Endodermal cell (in vitro differentiated cells): Measurements from ENCODE around the gene RPS6KB2. TPM values are rescaled to one million over a fixed set of nuclear protein-coding genes. Genes with fewer than 3 reads are reported as not detected.

ENCODE experiments used
- DNase-seq: peaks from one replicate; pipeline ENCODE4 v3.0.0-alpha.2; 2017
- H3K27ac ChIP-seq: 2 replicates; pipeline ENCODE4 v1.5.1; 2013; ENCODE audit warnings: mild to moderate bottlenecking, low read depth, low read length, moderate library complexity
- H3K27me3 ChIP-seq: 2 replicates; pipeline ENCODE4 v1.6.1; 2013; ENCODE audit warnings: mild to moderate bottlenecking, low read length, moderate library complexity; ENCODE audit not compliant: insufficient read depth, control insufficient read depth, poor library complexity, severe bottlenecking
- H3K36me3 ChIP-seq: 2 replicates; pipeline ENCODE4 v1.7.0; 2013; ENCODE audit warnings: mild to moderate bottlenecking, low read length, moderate library complexity; ENCODE audit not compliant: control insufficient read depth, insufficient read depth
- H3K4me1 ChIP-seq: one replicate; pipeline ENCODE4 v1.7.0; 2013; ENCODE audit warnings: low read length; ENCODE audit not compliant: control insufficient read depth, insufficient read depth
- H3K4me3 ChIP-seq: 2 replicates; pipeline ENCODE4 v1.5.1; 2013; ENCODE audit warnings: mild to moderate bottlenecking, low read length, moderate library complexity
- H3K9ac ChIP-seq: 2 replicates; pipeline ENCODE4 v1.6.1; 2013; ENCODE audit warnings: mild to moderate bottlenecking, low read length, moderate library complexity; ENCODE audit not compliant: poor library complexity, severe bottlenecking; ENCODE audit errors: extremely low read depth
- H3K9me3 ChIP-seq: 2 replicates; pipeline ENCODE4 v1.6.1; 2013; ENCODE audit warnings: mild to moderate bottlenecking, low read length, moderate library complexity; ENCODE audit not compliant: control insufficient read depth
- H3K27ac Mint-ChIP-seq: 2 replicates; pipeline ENCODE4 v1.8.0; 2020; ENCODE audit warnings: mixed read lengths
- H3K27me3 Mint-ChIP-seq: 2 replicates; pipeline ENCODE4 v1.8.0; 2021; ENCODE audit warnings: mild to moderate bottlenecking, mixed read lengths; ENCODE audit not compliant: insufficient read depth
- H3K36me3 Mint-ChIP-seq: 2 replicates; pipeline ENCODE4 v1.8.0; 2020; ENCODE audit warnings: low read depth, mixed read lengths
- H3K4me1 Mint-ChIP-seq: 2 replicates; pipeline ENCODE4 v1.8.0; 2020; ENCODE audit warnings: mixed read lengths
- H3K4me3 Mint-ChIP-seq: 2 replicates; pipeline ENCODE4 v1.8.0; 2020; ENCODE audit warnings: mild to moderate bottlenecking, moderate library complexity, mixed read lengths
- H3K9me3 Mint-ChIP-seq: 2 replicates; pipeline ENCODE4 v1.8.0; 2020; ENCODE audit warnings: mild to moderate bottlenecking, mixed read lengths
- CTCF ChIP-seq: fragments of 200-600 bp; sonication (generic); conservative IDR thresholded peaks from 2 replicates; pipeline ENCODE4 v1.5.0; 2021; ENCODE audit warnings: antibody characterized with exemption, mild to moderate bottlenecking
- WGBS, 2 experiments: methylation state at CpG; one replicate each; pipeline versions ENCODE4 v1.1.5 to v1.1.7; 2013; ENCODE audit warnings: missing lambda C conversion rate in 2 of 2, mixed read lengths in 1 of 2; ENCODE audit not compliant: insufficient coverage in 1 of 2, insufficient read length in 1 of 2; 5-methylcytosine and 5-hydroxymethylcytosine counted together
- total RNA-seq, 2 donors: library from RNA; stranded (reverse); fragmentation: NEBNext Ultra II Directional in 1 of 2; extraction: Animal tissue kit (Norgen Biotek cat#: 25700) in 1 of 2; gene quantifications; 2 replicates in 1 of 2; 3 replicates in 1 of 2; pipeline ENCODE4 v1.2.1, GENCODE V29; 2021

Gene RPS6KB2
- total RNA-seq, 2 donors from 2014 or later = 47.0 to 51.8 TPM

DNA sequence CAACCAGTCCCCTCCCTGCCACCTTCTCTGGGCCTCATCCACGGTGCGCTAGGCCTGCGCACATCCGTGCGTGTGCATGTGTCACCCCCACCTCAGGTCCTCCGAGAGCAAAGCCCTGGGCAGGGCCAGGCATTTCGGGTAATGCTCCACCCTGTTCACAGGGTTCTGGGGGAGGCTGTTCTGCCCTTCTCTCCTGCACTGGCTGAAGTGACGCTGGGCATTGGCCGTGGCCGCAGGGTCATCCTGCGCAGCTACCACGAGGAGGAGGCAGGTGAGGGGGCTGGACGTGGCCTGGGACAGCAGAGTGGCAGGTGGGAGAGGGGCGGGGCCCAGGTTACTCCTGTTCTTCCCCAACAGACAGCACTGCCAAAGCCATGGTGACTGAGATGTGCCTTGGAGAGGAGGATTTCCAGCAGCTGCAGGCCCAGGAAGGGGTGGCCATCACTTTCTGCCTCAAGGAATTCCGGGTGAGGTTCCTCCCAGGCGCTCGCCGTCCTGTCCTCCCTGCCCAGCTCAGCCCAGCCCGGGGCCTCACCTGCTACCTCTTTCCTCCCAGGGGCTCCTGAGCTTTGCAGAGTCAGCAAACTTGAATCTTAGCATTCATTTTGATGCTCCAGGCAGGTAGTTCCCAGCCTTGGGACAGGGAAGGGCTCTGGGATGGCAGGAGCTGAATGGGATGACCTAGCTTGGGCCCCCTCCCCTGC, 32.6 kb upstream of the RPS6KB2 start:
- peaks cover 40% of the 10 kb centered on the region for H3K36me3 ChIP-seq
- DNase-seq = no peak
- no peak overlapping the region for H3K27ac ChIP-seq
- TF ChIP-seq CTCF = no peak
- Mint-ChIP-seq H3K36me3 (peaks cover 42% of the 10 kb centered on the region), H3K9me3 (no peaks in the 10 kb centered on the region), H3K27me3 (no peaks in the 10 kb centered on the region), H3K4me3 (no peak overlapping the region), H3K4me1 (peaks cover 17% of the 10 kb centered on the region), H3K27ac (no peak overlapping the region)
- no peak overlapping the region for H3K9ac ChIP-seq
- H3K4me3 ChIP-seq = no peak overlapping the region
- H3K27me3 ChIP-seq = no peaks in the 10 kb centered on the region
- no peaks in the 10 kb centered on the region for H3K9me3 ChIP-seq
- 92 to 98% methylated on average over 18 to 19 of the region's 19 CpGs for WGBS, 2 experiments
- H3K4me1 ChIP-seq = peaks cover 7% of the 10 kb centered on the region

DNA sequence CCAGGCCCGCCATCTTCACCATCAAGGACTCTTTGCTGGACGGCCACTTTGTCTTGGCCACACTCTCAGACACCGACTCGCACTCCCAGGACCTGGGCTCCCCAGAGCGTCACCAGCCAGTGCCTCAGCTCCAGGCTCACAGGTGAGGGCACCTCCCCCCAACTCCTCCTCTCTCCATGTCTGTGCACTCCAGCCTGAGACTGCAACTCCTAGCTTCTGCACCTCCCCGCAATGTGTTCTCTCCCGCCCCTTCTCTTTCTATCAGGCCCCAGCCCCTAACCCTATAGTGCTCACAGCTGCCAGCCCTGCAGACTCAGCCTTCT, 32.1 kb upstream of the RPS6KB2 start:
- H3K4me1 Mint-ChIP-seq = peaks cover 18% of the 10 kb centered on the region
- WGBS, 2 experiments = 96 to 100% methylated on average over 6 to 7 of the region's 7 CpGs
- H3K36me3 ChIP-seq = peaks cover 40% of the 10 kb centered on the region
- H3K4me3 Mint-ChIP-seq = no peak overlapping the region
- peak overlapping the region; percentile 29 for H3K27ac Mint-ChIP-seq
- peaks cover 10% of the 10 kb centered on the region for H3K4me1 ChIP-seq
- H3K27me3 ChIP-seq = no peaks in the 10 kb centered on the region
- no peaks in the 10 kb centered on the region for H3K9me3 ChIP-seq
- peaks cover 43% of the 10 kb centered on the region for H3K36me3 Mint-ChIP-seq
- H3K4me3 ChIP-seq = no peak overlapping the region
- no peaks in the 10 kb centered on the region for H3K9me3 Mint-ChIP-seq
- H3K9ac ChIP-seq = no peak overlapping the region
- DNase-seq = no peak
- H3K27ac ChIP-seq = no peak overlapping the region
- H3K27me3 Mint-ChIP-seq = no peaks in the 10 kb centered on the region
- TF ChIP-seq CTCF = no peak

DNA sequence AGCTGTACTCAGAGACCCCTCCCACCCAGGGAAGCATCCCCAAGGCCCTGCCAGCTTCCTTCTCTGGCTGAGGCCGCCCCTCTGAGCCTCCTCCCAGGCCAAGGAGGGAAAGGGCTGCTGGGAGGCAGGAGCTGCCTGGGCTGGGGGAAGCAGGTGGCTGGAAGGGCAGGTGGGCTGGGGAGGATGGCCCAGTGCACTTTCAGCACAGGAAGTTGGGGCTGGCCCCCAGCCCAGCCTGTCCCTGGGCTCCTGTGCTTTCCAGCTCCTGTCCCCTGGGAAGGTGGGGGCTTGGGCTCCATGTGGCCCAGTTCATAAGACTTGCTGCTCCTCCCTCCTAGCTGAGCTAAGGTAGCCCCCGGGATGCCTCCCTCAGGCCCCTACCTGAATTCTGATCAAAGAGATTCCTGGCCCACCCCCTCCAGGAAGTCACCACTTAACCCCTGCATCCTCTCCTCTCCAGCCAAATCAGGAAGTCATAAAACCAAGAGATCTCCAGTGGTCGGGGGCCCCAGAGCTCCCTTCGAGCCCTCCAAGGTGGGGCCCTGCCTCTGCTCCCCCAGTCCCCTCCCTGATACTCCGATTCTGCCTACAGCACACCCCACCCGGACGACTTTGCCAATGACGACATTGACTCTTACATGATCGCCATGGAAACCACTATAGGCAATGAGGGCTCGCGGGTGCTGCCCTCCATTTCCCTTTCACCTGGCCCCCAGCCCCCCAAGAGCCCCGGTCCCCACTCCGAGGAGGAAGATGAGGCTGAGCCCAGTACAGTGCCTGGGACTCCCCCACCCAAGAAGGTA, 31.5 kb upstream of the RPS6KB2 start:
- Histone ChIP-seq H3K4me1 (peaks cover 10% of the 10 kb centered on the region), H3K36me3 (peaks cover 40% of the 10 kb centered on the region), H3K9me3 (no peaks in the 10 kb centered on the region), H3K9ac (no peak overlapping the region), H3K27ac (no peak overlapping the region), H3K4me3 (no peak overlapping the region), H3K27me3 (no peaks in the 10 kb centered on the region)
- Mint-ChIP-seq H3K27ac (peak overlapping the region; percentile 64), H3K4me3 (no peak overlapping the region), H3K27me3 (no peaks in the 10 kb centered on the region), H3K4me1 (peaks cover 18% of the 10 kb centered on the region), H3K36me3 (peaks cover 43% of the 10 kb centered on the region), H3K9me3 (no peaks in the 10 kb centered on the region)
- no peak for TF ChIP-seq CTCF
- peak; percentile 74 for DNase-seq
- 78 to 82% methylated on average over 3 to 11 of the region's 13 CpGs for WGBS, 2 experiments
